GM12878 (cell line): ENCODE results near the gene EHBP1L1. TPM values are rescaled to one million over a fixed set of nuclear protein-coding genes. Genes with fewer than 3 reads are reported as not detected.

Experiments
- ATAC-seq: fragments of 200-7000 bp; cut with Tn5 transposase; 3 replicates; pipeline ENCODE4 v1.9.1; 2020; ENCODE audit warnings: mild to moderate bottlenecking, moderate library complexity
- BruUV-seq: library from RNA; stranded (reverse); fragments of 400-500 nt; replicated peaks from 2 replicates; lab custom pipeline; 2021; lab: Mats Ljungman, UMichigan
- CTCF ChIA-PET: fragments of 300-600 bp; sonication (Branson Sonifier 250); formaldehyde crosslinking; extraction: SDS; loops from one replicate; lab custom pipeline; 2021; ENCODE audit warnings: inconsistent platforms; lab: Yijun Ruan, JAX
- POLR2A ChIA-PET: fragments of 350-600 bp; formaldehyde crosslinking; extraction: SDS; loops from one replicate; lab custom pipeline; 2021; ENCODE audit warnings: inconsistent platforms; lab: Charles Lee
- RAD21 ChIA-PET: fragments of 300-600 bp; sonication (Branson Sonifier 250); formaldehyde crosslinking; loops from one replicate; lab custom pipeline; 2023; ENCODE audit warnings: antibody characterized with exemption; ENCODE audit not compliant: unreplicated experiment; lab: Charles Lee
- SMC1A ChIA-PET: fragments of 300-600 bp; sonication (Branson Sonifier 250); formaldehyde crosslinking; loops from one replicate; lab custom pipeline; 2023; ENCODE audit not compliant: unreplicated experiment, uncharacterized antibody; lab: Charles Lee
- DNase-seq: peaks from one replicate; pipeline ENCODE4 v3.0.0-alpha.2; 2011; ENCODE audit warnings: low read depth, low spot score
- FAIRE-seq: peaks from 3 replicates; lab custom pipeline; 2011; peaks lifted over from hg19 to GRCh38; lab: Jason Lieb, UNC
- H2AFZ ChIP-seq: 2 replicates; pipeline ENCODE4 v1.6.0; 2011; ENCODE audit warnings: low read depth, low read length, control low read depth; ENCODE audit not compliant: control insufficient read depth
- H3K27ac ChIP-seq: 2 replicates; pipeline ENCODE4 v1.5.1; 2011; ENCODE audit warnings: control low read depth; ENCODE audit not compliant: control insufficient read depth, insufficient read depth
- H3K27me3 ChIP-seq, 2 experiments: replicated peaks in 1 of 2; 2 replicates each; pipeline versions ENCODE4 v1.6.0 to v1.6.1; 2011; ENCODE audit warnings: low read length in 1 of 2; ENCODE audit not compliant: control insufficient read depth in 2 of 2, insufficient read depth in 2 of 2
- H3K36me3 ChIP-seq, 2 experiments: 2 replicates each; pipeline ENCODE4 v1.5.1; 2011; ENCODE audit warnings: low read length in 1 of 2; ENCODE audit not compliant: control insufficient read depth in 2 of 2, insufficient read depth in 2 of 2
- H3K4me1 ChIP-seq: 2 replicates; pipeline ENCODE4 v1.6.1; 2011; ENCODE audit warnings: mild to moderate bottlenecking, low read length, moderate library complexity, mixed read lengths; ENCODE audit not compliant: control insufficient read depth, insufficient read depth
- H3K4me2 ChIP-seq: 2 replicates; pipeline ENCODE4 v1.6.0; 2011; ENCODE audit warnings: control low read depth; ENCODE audit not compliant: control insufficient read depth, insufficient read depth
- H3K4me3 ChIP-seq: fragments of 200-600 bp; sonication (generic); 2 replicates; pipeline ENCODE4 v1.5.1; 2016
- H3K79me2 ChIP-seq: 2 replicates; pipeline ENCODE4 v1.6.0; 2011; ENCODE audit warnings: low read length; ENCODE audit not compliant: control insufficient read depth, insufficient read depth
- H3K9ac ChIP-seq: 2 replicates; pipeline ENCODE4 v1.8.0; 2011; ENCODE audit warnings: low read length, control low read depth, mixed read lengths; ENCODE audit not compliant: control insufficient read depth, insufficient read depth
- H3K9me3 ChIP-seq: replicated peaks from 3 replicates; pipeline ENCODE4 v1.5.1; 2011; ENCODE audit warnings: mild to moderate bottlenecking, low read length; ENCODE audit not compliant: control insufficient read depth, insufficient read depth
- H4K20me1 ChIP-seq: 2 replicates; pipeline ENCODE4 v1.6.0; 2011; ENCODE audit not compliant: control insufficient read depth, insufficient read depth
- BACH1 ChIP-seq: fragments of 450-650 bp; IDR thresholded peaks from 2 replicates; pipeline ENCODE4 v1.6.1; 2017; ENCODE audit warnings: mild to moderate bottlenecking, borderline replicate concordance
- CHD1 ChIP-seq: IDR thresholded peaks from 2 replicates; pipeline ENCODE4 v1.6.1; 2012; ENCODE audit warnings: low read depth, low read length, improper control_type of control experiment
- DPF2 ChIP-seq: fragments of 450-650 bp; IDR thresholded peaks from 2 replicates; pipeline ENCODE4 v1.6.1; 2017; ENCODE audit warnings: mild to moderate bottlenecking
- EED ChIP-seq: sonication (generic); IDR thresholded peaks from 2 replicates; pipeline ENCODE4 v1.6.1; 2016; ENCODE audit warnings: antibody characterized with exemption, low read depth
- ESRRA ChIP-seq: IDR thresholded peaks from 2 replicates; pipeline ENCODE4 v1.6.1; 2012; ENCODE audit warnings: mild to moderate bottlenecking, low read length, improper control_type of control experiment
- HDAC2 ChIP-seq: fragments of 200-600 bp; sonication (generic); IDR thresholded peaks from 2 replicates; pipeline ENCODE4 v1.6.1; 2017
- NFYB ChIP-seq: IDR thresholded peaks from 2 replicates; pipeline ENCODE4 v1.6.1; 2011; ENCODE audit warnings: low read depth, mild to moderate bottlenecking, low read length, improper control_type of control experiment, moderate library complexity; ENCODE audit not compliant: insufficient read depth
- POLR2AphosphoS5 ChIP-seq: IDR thresholded peaks from 2 replicates; pipeline ENCODE4 v1.6.1; 2011; ENCODE audit warnings: mild to moderate bottlenecking, low read length, inconsistent platforms
- PRDM15 ChIP-seq: fragments of 450-650 bp; formaldehyde crosslinking; IDR thresholded peaks from 2 replicates; pipeline ENCODE4 v1.4.0; 2020; ENCODE audit warnings: mild to moderate bottlenecking, moderate library complexity
- SREBF2 ChIP-seq: IDR thresholded peaks from 2 replicates; pipeline ENCODE4 v1.6.1; 2012; ENCODE audit warnings: mild to moderate bottlenecking, low read length
- STAT3 ChIP-seq: IDR thresholded peaks from 2 replicates; pipeline ENCODE4 v1.6.1; 2011; ENCODE audit warnings: low read depth, low read length, improper control_type of control experiment
- USF1 ChIP-seq: IDR thresholded peaks from 2 replicates; pipeline ENCODE4 v1.6.1; 2011; ENCODE audit warnings: borderline replicate concordance, low read depth, mild to moderate bottlenecking, moderate library complexity, mixed read lengths, low read length; ENCODE audit not compliant: insufficient read depth; ENCODE audit errors: extremely low read length
- YBX1 ChIP-seq: fragments of 450-650 bp; IDR thresholded peaks from 2 replicates; pipeline ENCODE4 v1.6.1; 2016; ENCODE audit warnings: antibody characterized with exemption
- WGBS: methylation state at CpG from one replicate; pipeline ENCODE4 v1.1.6; 2016; ENCODE audit warnings: low lambda C conversion rate; ENCODE audit not compliant: insufficient replicate concordance, insufficient coverage; ENCODE audit errors: missing lambda C conversion rate; 5-methylcytosine and 5-hydroxymethylcytosine counted together
- in situ Hi-C: fragments of 300-500 bp; cut with MboI; formaldehyde crosslinking; loops from 9 replicates; pipeline ENCODE4 v1.14.3; 2018; ENCODE audit warnings: mixed read lengths
- intact Hi-C: fragments of 100-400 bp; cut with micrococcal nuclease; formaldehyde crosslinking; loops from one replicate; pipeline ENCODE4 v1.14.2; 2022; ENCODE audit not compliant: unreplicated experiment
- polyA plus RNA-seq, 11 experiments: library from polyadenylated mRNA; depleted of rRNA in 4 of 11; unstranded in 6 of 11; stranded (reverse) in 5 of 11; fragments of >200 nt; fragmentation: Nextera tagmentation in 4 of 11; fragmentation: Illumina TruSeq in 1 of 11; extraction: Ambion mirVana in 4 of 11; extraction: Trizol in 1 of 11; gene quantifications; 1 replicate in 1 of 11; 2 replicates in 10 of 11; pipeline versions ENCODE4 v1.2.1 to v1.2.3, GENCODE V29; 2011 to 2016; ENCODE audit warnings: inconsistent platforms in 2 of 11, missing spikeins in 2 of 11, low read depth in 1 of 11
- total RNA-seq, 4 experiments: library from RNA; depleted of rRNA in 3 of 4; stranded (reverse); fragments of >200 nt in 3 of 4; fragmentation: Illumina TruSeq in 1 of 4; extraction: Trizol in 1 of 4; gene quantifications; 2 replicates each; pipeline versions ENCODE4 v1.2.1 to v1.2.3, GENCODE V29; 2013 to 2021

Gene EHBP1L1
- total and polyA plus RNA-seq, 10 of the 15 experiments (the other 5 are each of a cell fraction or from before 2014, with no cell fraction given): 0.06 to 99.4 (median 32.7) TPM

GRCh38 chr11:65591939-65592857 is 16.3 kb downstream of the EHBP1L1 start (continued):
- TF ChIP-seq PRDM15 (no peak), NFYB (no peak)
- TF ChIP-seq, all 136 proteins: peak for 0

GRCh38 chr11:65592858-65593517 is 17.1 kb downstream of the EHBP1L1 start:
- ChIA-PET RAD21 (interaction anchor here (1.0 to 2.8 kb wide), 6 partner anchors 17 to 52 kb away, joined by 3 to 18 read pairs (median 9); partner anchors contain the start of genes EHBP1L1, FAM89B, MAP3K11 and SIPA1), POLR2A (interaction anchor here (0.7 to 2.2 kb wide), 5 partner anchors 12 to 45 kb away, joined by 3 to 12 read pairs (median 4); partner anchors contain the start of genes FAM89B and SIPA1), CTCF (interaction anchor here (1.1 to 3.3 kb wide), 11 partner anchors 10 to 367 kb away, joined by 3 to 39 read pairs (median 10); partner anchors contain the start of genes EHBP1L1, FAM89B, PCNX3 and ZNRD2), SMC1A (interaction anchor here (1.3 to 2.3 kb wide), 8 partner anchors 11 to 124 kb away, joined by 3 to 18 read pairs (median 6); partner anchors contain the start of genes EHBP1L1, FAM89B and PCNX3)
- Histone ChIP-seq H4K20me1 (no peaks in the 10 kb centered on the region), H3K4me1 (peaks cover 19% of the 10 kb centered on the region), H3K9me3 (no peaks in the 10 kb centered on the region), H3K4me2 (no peak overlapping the region), H3K27ac (no peak overlapping the region), H3K9ac (no peak overlapping the region), H3K36me3 (peaks cover 0 to 2% of the 10 kb centered on the region in 2 experiments; a peak in 3 of 4 replicates), H3K79me2 (peaks cover 5% of the 10 kb centered on the region), H3K27me3 (no peaks in the 10 kb centered on the region), H2AFZ (no peak overlapping the region), H3K4me3 (no peak overlapping the region)
- FAIRE-seq: no peak
- no peak for TF ChIP-seq HDAC2
- no peak for TF ChIP-seq SREBF2
- TF ChIP-seq ESRRA: no peak
- no peak for TF ChIP-seq STAT3
- no peak for TF ChIP-seq POLR2AphosphoS5
- TF ChIP-seq CHD1: no peak
- TF ChIP-seq YBX1: no peak
- no peak for TF ChIP-seq EED
- TF ChIP-seq USF1: no peak
- no peak for TF ChIP-seq DPF2
- TF ChIP-seq BACH1: no peak
- WGBS: 86% methylated on average over 22 of the region's 22 CpGs
- no peak for ATAC-seq
- DNase-seq: no peak
- in situ Hi-C loops (no loop called here), intact Hi-C loops (no loop called here)
- BruUV-seq: no TSS peak
